HS-5 (cell line): ENCODE measurements around the gene TSR1.

Source experiments
- DNase-seq: peaks from one replicate; pipeline ENCODE4 v3.0.0-alpha.2; 2012; ENCODE audit warnings: low read depth

Gene TSR1

DNA sequence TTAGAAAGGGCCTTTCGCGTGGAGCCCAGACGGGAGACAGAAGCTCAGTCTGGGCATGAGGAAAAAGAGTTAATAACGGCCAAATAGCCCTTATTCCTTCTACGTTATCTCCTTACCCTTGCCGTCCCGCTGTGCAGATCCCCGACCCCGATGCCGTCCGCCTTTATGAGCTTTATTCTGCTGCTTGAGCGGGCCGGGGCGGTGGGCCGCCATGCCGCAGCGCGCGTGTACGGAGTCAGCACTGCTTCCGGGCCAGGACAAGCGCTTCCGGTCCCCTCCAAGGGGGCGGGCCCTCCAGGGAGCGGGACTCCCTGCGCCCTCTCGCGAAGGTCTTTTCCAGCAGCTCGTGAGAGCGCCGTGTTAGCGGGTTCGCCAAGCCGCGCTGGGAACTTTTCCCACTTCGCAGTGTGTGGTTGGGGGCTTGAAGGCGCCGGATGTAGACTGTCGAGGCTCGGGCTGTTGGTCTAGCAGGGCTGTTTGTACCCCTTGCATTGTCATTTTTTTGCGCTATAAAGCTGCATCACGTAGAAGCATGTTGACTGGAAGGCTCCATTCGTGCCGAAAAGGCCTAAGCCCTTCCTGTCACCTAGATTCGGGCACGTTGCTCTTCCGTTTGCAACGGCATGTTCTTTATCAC, at the start of gene TSR1:
TSR1 (minus strand) TSS at position 243 of the 637 bp plus-strand sequence; CDS start at position 213, 30 bp downstream.
- peak; percentile 63 for DNase-seq

DNA sequence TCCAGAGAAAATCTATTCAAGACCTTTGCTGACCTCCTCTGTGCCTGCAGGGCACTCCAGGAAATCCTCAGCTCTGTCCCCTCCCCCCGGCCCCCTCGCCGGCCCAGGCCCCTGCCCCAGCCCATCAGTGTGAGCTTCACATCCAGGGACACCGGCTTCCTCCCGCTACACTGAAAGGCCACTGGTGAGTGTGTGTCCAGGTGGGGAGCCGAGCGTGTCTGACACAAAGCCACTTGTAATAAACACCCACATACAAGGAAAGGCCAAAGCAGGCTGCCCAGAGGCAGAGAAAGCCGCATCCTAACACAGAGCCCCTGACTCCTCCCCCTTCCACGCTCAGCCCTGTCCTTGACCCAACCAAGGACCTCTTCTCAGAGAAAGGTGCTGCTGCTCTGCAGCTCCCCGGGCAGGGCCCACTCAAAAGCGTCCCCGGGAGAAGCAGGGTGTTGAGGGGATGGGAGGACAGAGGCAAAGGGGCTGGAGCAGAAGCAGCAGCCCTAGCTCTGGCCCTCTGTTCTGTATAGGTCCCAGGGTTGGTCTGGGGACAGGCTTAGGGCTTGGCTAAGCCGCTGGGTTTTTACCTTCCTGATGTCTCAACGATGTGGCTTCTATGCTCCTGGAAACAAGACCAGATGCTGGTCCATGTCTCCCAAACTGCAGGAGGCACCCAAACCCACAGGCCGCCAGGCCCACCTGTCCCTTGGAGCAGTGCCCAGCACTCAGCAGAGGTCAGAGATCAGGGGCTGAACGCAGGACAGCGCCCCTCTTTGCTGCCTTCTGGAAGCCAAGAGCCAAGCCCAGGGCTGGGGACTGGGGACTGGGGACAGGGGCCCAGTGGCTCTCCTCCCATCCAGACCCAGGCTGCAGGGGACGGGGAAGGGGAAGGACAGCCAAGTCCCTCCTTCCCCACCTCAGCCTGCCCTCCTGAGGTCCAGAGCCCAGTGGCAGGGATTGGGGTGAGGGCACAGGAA, 49.3 kb upstream of the TSR1 start:
- no peak for DNase-seq

DNA sequence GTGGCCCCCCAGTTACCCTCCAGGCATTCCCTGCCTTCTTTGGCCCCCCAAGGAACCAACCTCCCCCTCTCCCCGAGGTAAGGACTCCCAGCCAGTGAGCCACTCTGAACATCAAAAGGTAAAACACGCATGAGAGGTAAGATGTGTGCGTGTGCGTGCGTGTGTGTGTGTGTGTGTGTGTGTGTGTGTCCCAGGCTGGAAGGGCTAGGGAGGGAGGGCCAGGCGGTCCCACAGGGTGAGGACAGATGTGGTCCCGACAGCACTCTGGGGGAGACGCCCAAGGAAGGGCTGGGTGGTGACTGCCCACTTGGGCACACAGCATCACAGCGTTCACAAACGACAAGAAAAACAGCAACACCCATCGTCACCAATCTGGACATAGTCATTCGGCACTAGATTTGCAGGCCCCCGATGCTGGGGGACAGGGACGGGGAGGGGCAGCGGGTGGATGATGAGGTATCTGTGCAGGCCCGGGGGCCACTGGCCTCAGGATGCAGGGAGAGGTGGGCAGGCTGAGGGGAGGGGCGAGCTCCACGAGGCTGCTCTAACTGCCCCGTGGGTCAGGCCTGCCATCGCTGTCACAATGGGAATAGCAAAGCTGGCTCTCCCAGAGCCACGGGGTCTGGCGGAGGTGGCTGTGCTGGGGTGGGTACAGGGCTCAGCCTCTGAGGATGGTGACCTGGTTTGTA, 48.3 kb upstream of the TSR1 start:
- DNase-seq = no peak

DNA sequence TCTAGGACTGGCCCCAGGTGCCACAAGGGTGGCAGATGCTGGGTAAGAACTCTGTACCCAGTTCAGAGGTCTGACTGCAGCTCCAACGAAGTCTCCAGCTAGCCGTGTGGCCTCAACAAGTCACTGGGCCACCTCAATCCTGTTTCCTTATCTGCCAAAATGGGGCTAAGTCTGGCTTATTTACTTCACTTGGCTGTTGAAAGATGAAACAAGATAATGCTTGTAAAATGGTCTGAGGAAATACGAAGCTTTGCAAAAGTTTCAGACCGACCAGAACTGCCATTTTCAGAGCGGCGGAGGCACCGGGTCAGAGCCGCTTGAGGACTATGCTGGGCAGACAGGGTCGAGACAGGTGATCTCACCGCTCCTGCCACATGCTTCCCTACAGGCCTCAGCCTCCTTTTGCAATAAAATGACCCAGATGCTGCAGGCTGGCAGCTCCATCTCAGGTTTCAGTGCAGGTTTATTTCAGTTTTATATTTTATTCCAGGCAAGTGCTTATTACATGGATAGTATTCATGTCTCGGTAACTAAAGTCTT, 47.4 kb upstream of the TSR1 start:
- no peak for DNase-seq

DNA sequence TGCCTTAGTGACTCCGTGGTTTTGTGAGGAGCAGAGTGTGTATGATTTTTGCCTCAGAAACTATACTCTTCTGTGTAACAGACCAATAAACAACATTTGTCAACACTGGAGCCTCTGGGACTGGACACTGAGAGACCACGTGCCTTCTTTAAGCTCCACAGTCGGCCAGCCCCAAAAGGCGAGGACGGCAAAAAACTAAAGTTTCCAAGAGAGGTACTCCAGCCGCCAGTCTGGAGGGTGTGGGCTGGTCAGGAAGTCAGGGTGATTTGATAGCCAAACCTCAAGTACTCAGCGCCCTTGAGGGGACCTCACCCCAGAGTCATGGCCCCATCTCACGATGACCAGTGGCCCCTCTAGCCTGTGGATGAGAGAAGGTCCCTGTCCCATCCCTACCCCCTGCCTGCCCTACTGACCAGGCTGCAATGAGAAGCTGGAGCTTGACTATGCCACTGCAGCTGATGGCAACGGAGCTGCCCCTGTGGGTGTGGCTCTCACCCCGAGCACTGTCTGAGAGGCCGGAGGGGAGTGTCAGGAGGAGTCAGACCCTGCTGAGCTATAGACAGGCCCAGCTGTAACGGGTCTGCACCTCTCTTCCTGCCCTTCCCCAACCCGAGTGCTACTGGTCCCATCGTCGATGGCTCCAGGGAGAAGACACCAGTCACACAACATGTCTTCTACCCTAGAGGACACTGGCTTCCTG, 44.8 kb upstream of the TSR1 start:
- no peak for DNase-seq

DNA sequence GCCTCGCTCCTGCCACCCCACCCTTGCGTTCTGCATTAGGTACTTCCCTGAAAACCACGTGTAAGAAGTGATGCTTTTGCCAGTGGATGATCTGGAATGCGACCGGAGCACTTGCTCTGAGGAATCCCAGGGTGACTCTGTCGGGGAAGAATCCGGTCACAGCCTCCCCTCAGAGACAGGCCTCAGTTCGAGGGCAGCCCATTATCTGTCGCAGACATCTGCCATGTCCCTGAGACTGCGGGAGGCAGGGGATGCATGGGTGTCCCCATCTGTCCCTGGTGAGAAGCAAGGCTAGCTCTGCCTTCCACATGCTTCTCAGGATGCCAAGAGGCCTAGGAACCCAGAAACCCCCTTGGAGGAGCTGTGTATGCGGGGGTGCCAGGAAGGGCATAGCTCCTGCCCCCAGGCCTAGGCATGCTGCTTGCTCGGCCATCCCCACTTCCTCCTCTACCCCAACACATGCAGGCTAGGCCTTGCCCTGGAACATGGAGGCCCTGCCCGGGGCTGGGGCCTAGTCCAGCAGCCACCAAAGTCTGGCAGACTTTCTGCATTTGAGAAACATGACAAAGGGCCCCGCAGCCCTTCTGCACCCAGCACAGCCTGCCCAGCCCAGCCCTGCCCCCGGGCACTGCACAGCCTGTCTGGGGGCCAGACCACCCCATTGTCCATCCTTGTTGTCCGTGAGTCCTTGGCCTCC, 44.1 kb upstream of the TSR1 start:
- no peak for DNase-seq

DNA sequence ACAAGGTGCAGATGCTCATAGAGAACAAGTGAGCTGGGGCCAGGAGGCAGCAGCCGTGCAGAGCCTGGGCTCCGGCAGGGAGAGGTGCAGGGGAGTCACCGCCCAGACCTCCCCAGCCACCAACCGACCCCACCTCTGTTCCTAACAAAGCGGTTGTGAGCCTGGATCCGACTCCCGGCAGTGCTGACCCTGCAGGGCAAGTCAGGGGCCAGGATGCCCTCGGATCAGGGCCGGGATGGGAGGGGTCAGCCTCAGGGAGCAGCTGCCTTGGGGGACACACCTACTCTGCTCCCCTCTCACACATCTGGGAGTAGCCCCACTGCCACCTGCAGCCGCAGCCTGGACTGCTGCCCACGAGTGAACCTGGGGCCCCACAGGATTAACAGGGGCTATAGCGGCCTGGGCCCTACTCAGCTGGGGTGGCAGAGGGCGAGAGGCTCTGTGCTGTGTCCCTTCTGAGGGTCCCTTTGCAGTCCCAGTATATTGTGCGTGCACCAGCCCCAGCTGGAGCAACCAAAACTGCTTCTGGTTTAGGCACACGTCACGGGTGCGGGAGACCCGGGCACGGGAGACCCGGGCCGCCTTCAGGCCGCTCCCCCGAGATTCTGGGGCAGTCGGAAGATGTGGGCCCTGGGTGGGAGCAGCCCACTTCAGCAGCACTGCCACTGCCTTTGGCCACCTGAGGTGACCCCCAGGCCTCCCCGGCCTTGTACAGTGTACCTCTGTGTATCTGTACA, 43.4 kb upstream of the TSR1 start:
- DNase-seq = no peak

DNA sequence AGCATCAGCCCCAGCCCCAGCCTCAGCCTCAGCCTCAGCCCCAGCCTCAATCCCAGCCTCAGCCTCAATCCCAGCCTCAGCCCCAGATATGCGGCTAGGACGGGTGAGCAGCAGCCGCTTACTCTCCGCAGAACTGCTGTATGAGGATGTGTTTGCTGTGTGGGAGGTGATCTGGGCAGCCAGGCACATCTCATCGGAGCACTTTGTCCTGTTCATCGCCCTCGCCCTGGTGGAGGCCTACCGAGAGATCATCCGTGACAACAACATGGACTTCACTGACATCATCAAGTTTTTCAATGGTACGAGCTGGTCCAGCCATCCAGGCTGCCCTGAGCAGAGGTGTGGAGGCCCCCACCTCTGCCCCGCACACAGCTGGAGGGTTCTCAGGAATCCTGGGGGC, 42.6 kb upstream of the TSR1 start:
- DNase-seq = no peak

DNA sequence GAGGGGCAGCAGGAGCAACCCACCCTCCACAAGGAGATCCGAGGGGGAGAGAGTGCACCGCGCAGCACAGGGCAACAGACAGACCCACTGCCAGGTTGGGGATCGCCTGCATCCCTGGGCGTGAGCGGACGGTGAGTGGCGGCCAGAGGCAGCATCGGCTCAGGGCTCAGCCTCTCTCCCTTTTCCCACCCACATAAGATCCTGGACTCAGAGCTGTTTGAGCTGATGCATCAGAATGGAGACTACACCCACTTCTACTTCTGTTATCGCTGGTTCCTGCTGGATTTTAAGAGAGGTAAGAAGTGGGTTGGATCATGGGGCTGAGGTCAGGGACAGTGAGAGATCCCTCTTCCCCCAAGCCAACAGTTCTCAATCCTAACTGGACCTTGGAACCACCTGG, 41.4 kb upstream of the TSR1 start:
- no peak for DNase-seq

DNA sequence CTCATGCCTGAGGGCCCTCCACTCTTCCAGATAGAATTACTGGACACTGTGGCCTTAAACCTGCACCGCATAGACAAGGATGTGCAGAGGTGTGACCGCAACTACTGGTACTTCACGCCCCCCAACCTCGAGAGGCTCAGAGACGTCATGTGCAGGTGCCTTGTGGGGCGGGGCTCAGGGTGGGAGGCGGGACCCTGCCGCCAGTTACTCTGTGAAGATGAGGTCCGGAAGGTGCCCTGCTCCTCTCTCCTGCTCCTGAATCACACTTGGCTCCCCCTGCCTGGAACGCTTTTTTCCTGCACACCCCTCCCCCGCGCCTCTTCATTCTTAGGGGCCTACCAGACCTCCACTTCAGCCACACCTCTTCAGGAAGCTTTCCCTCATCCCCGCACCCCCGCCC, 39.9 kb upstream of the TSR1 start:
- DNase-seq = no peak

DNA sequence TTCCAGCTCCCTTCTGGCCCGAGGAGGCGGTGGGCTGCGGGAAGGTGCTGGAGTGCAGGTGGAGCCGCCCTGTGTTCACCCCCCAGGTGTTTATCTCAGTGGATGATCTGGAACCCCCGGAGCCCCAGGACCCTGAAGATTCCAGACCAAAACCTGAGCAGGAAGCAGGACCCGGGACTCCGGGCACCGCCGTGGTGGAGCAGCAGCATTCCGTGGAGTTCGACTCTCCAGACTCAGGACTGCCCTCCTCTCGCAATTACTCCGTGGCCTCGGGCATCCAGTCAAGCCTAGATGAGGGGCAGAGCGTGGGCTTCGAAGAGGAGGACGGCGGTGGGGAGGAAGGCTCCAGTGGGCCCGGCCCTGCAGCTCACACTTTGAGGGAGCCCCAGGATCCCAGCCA, 39.1 kb upstream of the TSR1 start:
- no peak for DNase-seq

DNA sequence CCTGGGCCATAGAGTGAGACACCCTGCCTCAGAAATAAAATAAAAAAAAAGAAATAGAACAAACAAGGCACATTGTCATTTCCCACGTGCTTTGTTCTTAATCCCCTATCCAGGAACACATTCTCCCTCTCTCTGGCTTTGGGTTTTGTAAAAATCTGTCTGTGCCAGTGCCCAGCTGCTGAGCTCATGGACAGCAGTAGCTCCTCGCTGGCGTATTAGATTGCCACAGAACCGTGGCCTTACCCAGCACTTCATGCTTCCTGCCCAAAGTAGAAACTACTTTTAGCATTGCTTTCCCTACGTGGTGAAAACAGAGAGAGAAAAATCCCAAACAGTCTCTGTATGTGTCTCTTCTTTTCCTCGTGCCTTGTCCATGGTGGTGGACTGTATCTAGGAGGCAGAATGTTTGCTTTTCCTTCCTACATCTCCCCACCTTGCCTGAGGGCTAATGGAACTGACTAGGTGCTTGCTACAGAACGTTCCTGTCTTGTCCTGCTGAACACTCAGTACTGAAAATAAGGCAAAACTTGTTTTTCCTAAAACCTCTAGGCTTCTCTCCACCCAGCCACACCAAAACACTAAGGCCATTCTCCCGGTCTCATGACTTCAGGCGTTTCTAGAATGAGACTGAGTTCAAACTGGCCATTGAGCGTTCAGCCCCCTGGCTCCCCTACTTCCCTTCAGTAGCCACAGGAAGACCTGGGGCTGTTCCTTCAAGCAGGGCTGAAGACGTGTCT, 38.5 kb upstream of the TSR1 start:
- DNase-seq = no peak

DNA sequence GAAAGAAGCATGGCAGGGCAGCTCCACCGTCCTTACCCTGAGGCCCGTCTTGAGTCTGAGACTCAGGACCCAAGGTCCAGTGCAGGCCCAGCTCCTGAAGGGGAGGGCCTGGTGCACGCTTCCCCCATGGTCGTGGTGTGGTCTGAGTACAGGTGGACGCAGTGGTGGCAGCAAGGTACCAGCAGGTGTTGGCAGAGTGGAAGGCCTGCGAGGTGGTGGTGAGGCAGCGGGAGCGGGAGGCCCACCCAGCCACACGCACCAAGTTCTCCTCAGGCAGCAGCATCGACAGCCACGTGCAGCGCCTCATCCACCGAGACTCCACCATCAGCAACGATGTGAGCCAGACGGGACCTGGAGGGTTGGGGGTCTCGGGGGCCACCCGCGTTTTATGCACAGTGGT, 36.9 kb upstream of the TSR1 start:
- DNase-seq = no peak

DNA sequence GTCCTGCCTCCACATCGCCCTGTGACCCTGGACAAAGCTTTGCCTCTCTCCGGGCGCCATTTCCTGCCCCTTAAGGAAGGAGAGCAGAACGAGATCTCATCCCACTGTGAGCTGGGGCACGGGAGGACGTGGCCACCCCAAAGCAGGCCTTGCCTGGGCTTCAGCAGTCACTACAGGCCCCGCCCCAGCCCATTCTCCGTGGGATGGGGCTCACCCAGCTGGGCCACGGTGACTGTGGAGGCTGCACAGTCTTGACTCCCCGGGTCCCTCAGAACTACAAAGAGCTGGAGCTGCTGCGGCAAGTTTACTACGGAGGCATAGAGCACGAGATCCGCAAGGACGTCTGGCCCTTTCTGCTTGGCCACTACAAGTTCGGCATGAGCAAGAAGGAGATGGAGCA, 36.4 kb upstream of the TSR1 start:
- no peak for DNase-seq

DNA sequence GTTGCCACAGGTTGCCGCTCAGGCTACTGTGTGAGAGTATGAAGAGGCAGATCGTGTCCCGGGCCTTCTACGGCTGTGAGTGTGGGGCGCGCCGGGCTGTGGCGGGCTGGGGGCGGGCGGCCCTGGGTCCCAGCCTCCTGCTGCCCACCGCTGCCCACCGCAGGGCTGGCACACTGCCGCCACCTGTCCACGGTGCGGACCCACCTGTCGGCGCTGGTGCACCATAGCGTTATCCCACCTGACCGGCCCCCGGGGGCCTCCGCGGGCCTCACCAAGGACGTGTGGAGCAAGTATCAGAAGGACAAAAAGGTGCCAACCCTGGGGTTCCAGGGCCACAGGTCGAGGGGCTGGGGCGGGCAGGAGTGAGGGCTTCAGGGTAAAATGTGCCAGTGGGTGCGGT, 35.9 kb upstream of the TSR1 start:
- no peak for DNase-seq

DNA sequence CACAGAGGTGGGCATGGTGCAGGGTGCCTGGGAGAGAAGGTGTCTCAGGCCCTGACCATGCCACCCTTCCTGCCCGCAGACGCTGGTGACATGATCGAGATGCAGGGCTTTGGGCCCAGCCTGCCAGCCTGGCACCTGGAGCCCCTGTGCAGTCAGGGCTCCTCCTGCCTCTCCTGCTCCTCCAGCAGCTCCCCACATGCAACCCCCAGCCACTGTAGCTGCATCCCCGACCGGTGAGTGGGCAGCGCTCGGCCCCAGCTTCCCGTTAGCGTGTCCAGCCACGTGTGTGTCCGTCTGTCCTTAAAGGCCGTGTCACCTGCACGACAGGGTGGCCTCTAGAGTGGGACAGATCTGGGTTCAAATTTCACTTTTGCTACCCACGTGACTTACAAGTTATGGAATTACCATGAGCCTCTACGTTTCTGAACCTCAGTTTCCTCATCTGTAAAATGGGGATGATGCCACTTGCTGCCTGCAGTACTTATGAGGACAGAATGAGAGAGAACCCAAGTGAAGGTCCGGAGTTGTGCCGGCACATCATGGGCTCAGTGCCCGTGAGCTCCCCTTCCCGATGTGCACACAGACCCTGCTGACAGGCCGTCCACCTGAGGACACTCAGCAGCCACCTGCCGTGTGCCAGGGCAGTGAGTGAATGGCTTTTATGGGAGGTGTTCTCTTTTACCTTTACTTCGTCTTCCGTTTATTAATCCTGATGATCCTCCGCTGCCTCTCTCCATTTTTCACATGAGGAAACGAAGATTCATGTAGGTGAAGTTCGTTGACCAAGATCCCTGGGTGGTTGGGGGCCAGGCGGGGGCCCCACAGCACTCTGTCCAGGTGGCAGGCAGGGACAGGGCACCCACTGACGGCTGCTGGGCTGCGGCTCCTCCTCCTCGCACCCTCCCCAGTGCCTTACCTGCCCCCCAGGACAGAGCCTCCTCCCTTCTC, 35.2 kb upstream of the TSR1 start:
- no peak for DNase-seq

DNA sequence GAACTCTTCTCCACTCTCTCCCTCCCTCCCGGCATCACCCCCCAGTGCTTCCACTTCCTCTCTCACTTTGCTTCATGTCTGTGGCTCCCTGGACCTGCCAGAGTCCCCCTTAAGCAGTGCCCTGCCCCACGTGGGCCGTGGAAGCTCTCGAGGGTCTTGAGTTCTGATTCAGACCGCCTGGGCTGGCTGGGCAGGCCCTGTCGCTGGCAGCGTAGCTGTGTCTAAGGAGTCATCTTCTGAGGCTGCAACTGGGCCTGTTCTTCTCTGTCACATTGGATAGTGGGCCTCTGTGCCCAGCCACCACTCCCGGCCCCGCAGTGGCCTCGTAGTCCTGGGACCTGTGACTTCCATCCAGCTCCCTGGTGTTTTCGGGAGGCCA, 33.9 kb upstream of the TSR1 start:
- DNase-seq = no peak

DNA sequence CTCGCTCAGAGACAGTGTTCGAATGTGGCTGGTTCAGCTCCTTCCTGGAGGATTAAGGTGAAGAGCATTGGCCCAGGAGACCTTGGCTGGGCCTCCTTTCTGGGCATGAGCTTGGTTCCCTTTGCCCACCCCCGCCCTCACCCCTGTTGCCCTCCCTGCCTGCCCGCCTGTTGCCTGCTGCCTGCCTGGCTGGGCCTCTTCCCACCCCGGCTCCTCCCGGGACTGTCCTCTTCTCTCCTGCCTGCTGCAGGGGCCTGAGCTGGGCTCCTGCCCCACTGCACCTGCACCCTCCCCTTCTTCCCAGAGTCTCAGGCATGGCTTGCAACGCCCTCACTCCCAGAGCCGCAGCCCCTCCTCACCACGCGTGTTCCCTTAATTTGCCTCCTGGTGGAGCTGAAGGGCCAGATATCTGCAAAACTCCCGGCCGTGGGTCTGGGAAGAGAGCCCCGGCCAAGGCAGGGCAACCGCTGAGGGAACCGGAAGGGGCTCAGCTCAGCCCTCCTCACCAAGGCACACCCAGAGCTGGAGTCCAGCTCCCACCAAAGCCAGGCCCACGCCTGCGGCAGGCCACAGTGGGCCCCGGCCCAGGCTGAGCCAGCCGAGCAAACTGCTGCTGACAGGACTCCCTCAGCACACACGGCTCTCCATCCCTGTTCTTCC, 33.4 kb upstream of the TSR1 start:
- DNase-seq = no peak
